CD4-positive, alpha-beta memory T cell (primary cell): ENCODE results near the gene WEE1. TPM values are rescaled to one million over a fixed set of nuclear protein-coding genes. Genes with fewer than 3 reads are reported as not detected.

Experiments
- CTCF ChIA-PET: fragments of 350-600 bp; sonication (Branson Sonifier 250); formaldehyde crosslinking; loops from one replicate; lab custom pipeline; 2021; ENCODE audit warnings: inconsistent platforms; ENCODE audit not compliant: partially characterized antibody; lab: Charles Lee
- POLR2A ChIA-PET: fragments of 350-600 bp; sonication (Branson Sonifier 250); formaldehyde crosslinking; loops from one replicate; lab custom pipeline; 2021; ENCODE audit not compliant: partially characterized antibody; lab: Charles Lee
- DNase-seq, 5 donors: peaks; one replicate each; pipeline versions ENCODE4 v3.0.0 to v3.0.0-alpha.2; 2020 to 2022; ENCODE audit warnings: mixed read lengths in 1 of 5
- H3K27ac ChIP-seq: one replicate; pipeline ENCODE4 v1.7.0; 2013; ENCODE audit warnings: low read depth, low read length
- H3K27me3 ChIP-seq: 2 replicates; pipeline ENCODE4 v1.7.0; 2013; ENCODE audit warnings: mild to moderate bottlenecking, low read length, moderate library complexity; ENCODE audit not compliant: insufficient read depth
- H3K36me3 ChIP-seq: 2 replicates; pipeline ENCODE4 v1.7.0; 2013; ENCODE audit warnings: mild to moderate bottlenecking, low read length, moderate library complexity; ENCODE audit not compliant: insufficient read depth
- H3K4me1 ChIP-seq: 2 replicates; pipeline ENCODE4 v1.7.0; 2013; ENCODE audit warnings: mild to moderate bottlenecking, low read length, moderate library complexity; ENCODE audit not compliant: insufficient read depth
- H3K4me3 ChIP-seq, 2 donors: one replicate each; pipeline ENCODE4 v1.7.0; 2013; ENCODE audit warnings: low read length in 2 of 2, mild to moderate bottlenecking in 1 of 2
- H3K9me3 ChIP-seq, 2 donors: one replicate each; pipeline ENCODE4 v1.7.0; 2013; ENCODE audit warnings: low read length in 2 of 2, control low read depth in 1 of 2; ENCODE audit not compliant: control insufficient read depth in 1 of 2
- H3K27ac Mint-ChIP-seq, 7 donors: one replicate each; pipeline ENCODE4 v1.8.0; 2020 to 2021; ENCODE audit warnings: mixed read lengths in 7 of 7, mild to moderate bottlenecking in 6 of 7, inconsistent platforms in 3 of 7, moderate library complexity in 3 of 7
- H3K27me3 Mint-ChIP-seq, 2 donors: one replicate each; pipeline ENCODE4 v1.8.0; 2020 to 2021; ENCODE audit warnings: mixed read lengths in 2 of 2
- H3K36me3 Mint-ChIP-seq, 2 donors: one replicate each; pipeline ENCODE4 v1.8.0; 2020 to 2021; ENCODE audit warnings: mixed read lengths in 2 of 2, inconsistent platforms in 1 of 2, mild to moderate bottlenecking in 1 of 2
- H3K4me1 Mint-ChIP-seq, 4 donors: one replicate each; pipeline ENCODE4 v1.8.0; 2020 to 2021; ENCODE audit warnings: mixed read lengths in 4 of 4, mild to moderate bottlenecking in 1 of 4
- H3K4me3 Mint-ChIP-seq, 8 donors: one replicate each; pipeline ENCODE4 v1.8.0; 2020 to 2021; ENCODE audit warnings: mixed read lengths in 8 of 8, mild to moderate bottlenecking in 7 of 8, moderate library complexity in 6 of 8, inconsistent platforms in 3 of 8
- H3K9me3 Mint-ChIP-seq, 8 donors: one replicate each; pipeline ENCODE4 v1.8.0; 2020 to 2021; ENCODE audit warnings: mixed read lengths in 8 of 8, mild to moderate bottlenecking in 5 of 8, inconsistent platforms in 3 of 8, moderate library complexity in 1 of 8
- intact Hi-C: fragments of 100-400 bp; cut with micrococcal nuclease; formaldehyde crosslinking; loops from one replicate; pipeline ENCODE4 v1.15.1; 2023
- polyA plus RNA-seq, 2 donors: library from polyadenylated mRNA; unstranded; fragments of 300-500 nt; fragmentation: Illumina TruSeq; gene quantifications; one replicate each; pipeline ENCODE4 v1.2.3, GENCODE V29; 2021
- total RNA-seq, 2 experiments: library from RNA; stranded (reverse); gene quantifications; one replicate each; pipeline ENCODE4 v1.2.3, GENCODE V29; 2021

Gene WEE1
- total and polyA plus RNA-seq, 4 experiments from 2014 or later: 5.8 to 11.7 (median 9.6) TPM

GRCh38 chr11:9565822-9566560 is 7.5 kb upstream of the WEE1 start:
- Histone ChIP-seq H3K36me3 (no peaks in the 10 kb centered on the region), H3K27ac (no peak overlapping the region), H3K27me3 (no peaks in the 10 kb centered on the region), H3K4me1 (peaks cover 25% of the 10 kb centered on the region), H3K9me3 (no peaks in the 10 kb centered on the region), H3K4me3 (no peak overlapping the region)
- peak; percentile 34 to 85 (median 42) for DNase-seq
- POLR2A ChIA-PET: interaction anchor here (0.9 to 2.5 kb wide), 4 partner anchors 10 to 105 kb away, joined by 3 to 15 read pairs (median 5); partner anchors contain the start of gene ZNF143
- Mint-ChIP-seq H3K4me1 (peaks cover 17 to 34% (median 21%) of the 10 kb centered on the region in 4 donors), H3K9me3 (peaks cover 0 to 15% (median 10%) of the 10 kb centered on the region in 8 donors), H3K36me3 (peaks cover 6 to 13% of the 10 kb centered on the region in 2 donors), H3K4me3 (peak overlapping the region in 3 of 8 donors; percentile 3 to 59 (median 18)), H3K27me3 (no peaks in the 10 kb centered on the region), H3K27ac (peak overlapping the region; percentile 5 to 87 (median 78))
- intact Hi-C loops: loop anchor here (1.0 kb wide), 1 partner anchor 11 kb away; no protein-coding TSS in a partner anchor
- CTCF ChIA-PET: interaction anchor here (0.9 to 1.5 kb wide), 3 partner anchors 31 to 742 kb away, joined by 3 to 10 read pairs (median 6); no protein-coding TSS in a partner anchor

GRCh38 chr11:9566561-9567063 is 6.9 kb upstream of the WEE1 start:
- H3K4me1 ChIP-seq: peaks cover 25% of the 10 kb centered on the region
- H3K36me3 ChIP-seq: no peaks in the 10 kb centered on the region
- ChIA-PET POLR2A (interaction anchor here (0.9 to 2.5 kb wide), 4 partner anchors 10 to 106 kb away, joined by 3 to 15 read pairs (median 5); partner anchors contain the start of gene ZNF143), CTCF (interaction anchor here (0.9 to 1.5 kb wide), 4 partner anchors 9 to 741 kb away, joined by 3 to 10 read pairs (median 4); no protein-coding TSS in a partner anchor)
- H3K9me3 ChIP-seq: no peaks in the 10 kb centered on the region
- H3K27ac ChIP-seq: no peak overlapping the region
- Mint-ChIP-seq H3K4me3 (peak overlapping the region in 1 of 8 donors; percentile 51), H3K27me3 (no peaks in the 10 kb centered on the region), H3K9me3 (peaks cover 0 to 9% (median 4%) of the 10 kb centered on the region in 8 donors), H3K36me3 (peaks cover 2 to 7% of the 10 kb centered on the region in 2 donors), H3K27ac (peak overlapping the region in 3 of 7 donors; percentile 63 to 86 (median 83)), H3K4me1 (peaks cover 17 to 37% (median 22%) of the 10 kb centered on the region in 4 donors)
- H3K27me3 ChIP-seq: no peaks in the 10 kb centered on the region
- intact Hi-C loops: loop anchor here (1.0 kb wide), 1 partner anchor 11 kb away; no protein-coding TSS in a partner anchor
- no peak overlapping the region for H3K4me3 ChIP-seq
- DNase-seq: no peak

- Histone ChIP-seq H3K4me3 (no peak overlapping the region), H3K27ac (no peak overlapping the region), H3K27me3 (no peaks in the 10 kb centered on the region), H3K4me1 (peaks cover 27% of the 10 kb centered on the region), H3K9me3 (no peaks in the 10 kb centered on the region), H3K36me3 (no peaks in the 10 kb centered on the region)
- no peak overlapping the region for H3K27ac Mint-ChIP-seq
- peaks cover 17 to 39% (median 23%) of the 10 kb centered on the region in 4 donors for H3K4me1 Mint-ChIP-seq
- POLR2A ChIA-PET: interaction anchor here (0.9 to 2.5 kb wide), 3 partner anchors 9 to 107 kb away, joined by 3 to 15 read pairs (median 3); partner anchors contain the start of gene ZNF143
- no peak overlapping the region for H3K4me3 Mint-ChIP-seq
- intact Hi-C loops: no loop called here
- no peak for DNase-seq
- H3K36me3 Mint-ChIP-seq: peaks cover under 1 to 2% of the 10 kb centered on the region in 2 donors
- H3K27me3 Mint-ChIP-seq: no peaks in the 10 kb centered on the region
- peaks cover 0 to under 1% (median 0%) of the 10 kb centered on the region in 8 donors for H3K9me3 Mint-ChIP-seq
- CTCF ChIA-PET: interaction anchor here (0.9 to 1.5 kb wide), 3 partner anchors 8 to 740 kb away, joined by 3 to 10 read pairs (median 3); no protein-coding TSS in a partner anchor
Measured at GRCh38 chr11:9567401-9567800, 6.1 kb upstream of the WEE1 start.

GRCh38 chr11:9568161-9568853 is 5.2 kb upstream of the WEE1 start:
- no peaks in the 10 kb centered on the region for H3K27me3 Mint-ChIP-seq
- CTCF ChIA-PET: interaction anchor here (1.0 to 1.3 kb wide), 3 partner anchors 9 to 45 kb away, joined by 3 read pairs; no protein-coding TSS in a partner anchor
- peaks cover 0 to 2% of the 10 kb centered on the region in 2 donors for H3K36me3 Mint-ChIP-seq
- Histone ChIP-seq H3K9me3 (no peaks in the 10 kb centered on the region), H3K4me3 (no peak overlapping the region), H3K27me3 (no peaks in the 10 kb centered on the region), H3K4me1 (peaks cover 32% of the 10 kb centered on the region), H3K27ac (no peak overlapping the region), H3K36me3 (no peaks in the 10 kb centered on the region)
- POLR2A ChIA-PET: interaction anchor here (0.7 to 1.4 kb wide), 5 partner anchors 9 to 659 kb away, joined by 3 to 4 read pairs (median 3); partner anchors contain the start of gene ZNF143
- H3K9me3 Mint-ChIP-seq: no peaks in the 10 kb centered on the region
- no peak for DNase-seq
- peaks cover 17 to 39% (median 23%) of the 10 kb centered on the region in 4 donors for H3K4me1 Mint-ChIP-seq
- peak overlapping the region in 4 of 8 donors; percentile 20 to 67 (median 43) for H3K4me3 Mint-ChIP-seq
- intact Hi-C loops: no loop called here
- H3K27ac Mint-ChIP-seq: peak overlapping the region; percentile 52 to 94 (median 88)

- peak overlapping the region; percentile 42 to 94 (median 88) for H3K27ac Mint-ChIP-seq
- no peaks in the 10 kb centered on the region for H3K9me3 Mint-ChIP-seq
- Histone ChIP-seq H3K9me3 (no peaks in the 10 kb centered on the region), H3K4me3 (no peak overlapping the region), H3K4me1 (peaks cover 32% of the 10 kb centered on the region), H3K36me3 (no peaks in the 10 kb centered on the region), H3K27ac (no peak overlapping the region), H3K27me3 (no peaks in the 10 kb centered on the region)
- peaks cover 0 to 2% of the 10 kb centered on the region in 2 donors for H3K36me3 Mint-ChIP-seq
- DNase-seq: peak; percentile 34 to 61 (median 47)
- peaks cover 17 to 39% (median 23%) of the 10 kb centered on the region in 4 donors for H3K4me1 Mint-ChIP-seq
- intact Hi-C loops: no loop called here
- no peaks in the 10 kb centered on the region for H3K27me3 Mint-ChIP-seq
- ChIA-PET POLR2A (interaction anchor here (0.7 to 1.2 kb wide), 4 partner anchors 9 to 659 kb away, joined by 3 to 4 read pairs (median 3); no protein-coding TSS in a partner anchor), CTCF (interaction anchor here (1.0 to 1.3 kb wide), 3 partner anchors 8 to 44 kb away, joined by 3 read pairs; no protein-coding TSS in a partner anchor)
- peak overlapping the region in 5 of 8 donors; percentile 6 to 67 (median 35) for H3K4me3 Mint-ChIP-seq
Measured at GRCh38 chr11:9568854-9569587, 4.4 kb upstream of the WEE1 start.

- Histone ChIP-seq H3K4me3 (no peak overlapping the region), H3K27me3 (no peaks in the 10 kb centered on the region), H3K4me1 (peaks cover 32% of the 10 kb centered on the region), H3K36me3 (no peaks in the 10 kb centered on the region), H3K27ac (no peak overlapping the region), H3K9me3 (no peaks in the 10 kb centered on the region)
- Mint-ChIP-seq H3K27me3 (no peaks in the 10 kb centered on the region), H3K9me3 (no peaks in the 10 kb centered on the region), H3K4me3 (peak overlapping the region in 4 of 8 donors; percentile 10 to 67 (median 25)), H3K4me1 (peaks cover 17 to 41% (median 24%) of the 10 kb centered on the region in 4 donors), H3K36me3 (peaks cover 0 to 4% of the 10 kb centered on the region in 2 donors), H3K27ac (peak overlapping the region; percentile 66 to 94 (median 88))
- intact Hi-C loops: loop anchor here (5.0 kb wide), 1 partner anchor 657 kb away; the partner anchor contains the start of gene AKIP1
- DNase-seq: no peak
- ChIA-PET POLR2A (no interaction called here), CTCF (interaction anchor here (1.3 kb wide), 1 partner anchor 8 kb away, joined by 3 read pairs; no protein-coding TSS in a partner anchor)
Measured at GRCh38 chr11:9569588-9570164, 3.8 kb upstream of the WEE1 start.
